GM19351 (cell line): ENCODE measurements around the gene TMEM53.
"Not testable (repeated sequence)": the region's sequence is repeated elsewhere in the genome, so short reads cannot be mapped to it uniquely, and the experiment has no call there.

ENCODE experiments used
- ATAC-seq: cut with Tn5 transposase; IDR thresholded peaks from one replicate; pipeline ENCODE4 v1.9.1; 2021; ENCODE audit warnings: mild to moderate bottlenecking, moderate library complexity; ENCODE audit not compliant: unreplicated experiment

TMEM53 gene

DNA sequence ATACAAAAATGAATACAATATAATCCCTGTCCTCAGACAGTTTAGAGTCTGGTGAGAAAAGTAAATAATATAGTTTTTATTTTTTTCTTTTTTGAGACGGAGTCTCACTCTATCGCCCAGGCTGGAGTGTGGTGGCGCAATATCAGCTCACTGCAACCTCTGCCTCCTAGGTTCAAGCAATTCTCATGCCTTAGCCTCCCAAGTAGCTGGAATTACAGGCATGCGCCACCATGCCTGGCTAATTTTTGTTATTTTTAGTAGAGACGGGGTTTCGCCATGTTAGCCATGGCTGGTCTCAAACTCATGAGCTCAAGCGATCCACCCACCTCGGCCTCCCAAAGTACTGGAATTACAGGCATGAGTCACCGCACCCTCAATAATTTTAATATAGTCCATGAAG, 25.1 kb upstream of the TMEM53 start:
- not testable (repeated sequence) for ATAC-seq

DNA sequence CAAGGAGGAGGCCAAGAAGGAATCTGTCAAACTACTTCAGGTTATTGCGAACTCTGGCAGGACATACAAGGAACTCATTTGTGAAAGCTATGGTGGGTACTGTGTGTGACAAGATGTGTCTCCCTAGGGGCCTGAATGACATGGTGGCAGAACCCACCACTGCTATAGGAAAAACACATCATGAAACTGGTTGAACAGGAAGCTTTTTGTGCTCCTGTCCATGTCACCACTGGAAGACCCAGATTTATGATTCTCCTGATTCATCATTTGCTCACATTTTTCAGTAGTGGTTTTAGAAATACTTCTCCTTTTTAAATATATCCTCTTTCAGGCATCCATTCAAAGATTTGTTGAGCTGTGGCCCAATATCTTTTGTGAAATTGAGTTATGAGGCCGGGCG, 23.9 kb upstream of the TMEM53 start:
- ATAC-seq, result no peak

DNA sequence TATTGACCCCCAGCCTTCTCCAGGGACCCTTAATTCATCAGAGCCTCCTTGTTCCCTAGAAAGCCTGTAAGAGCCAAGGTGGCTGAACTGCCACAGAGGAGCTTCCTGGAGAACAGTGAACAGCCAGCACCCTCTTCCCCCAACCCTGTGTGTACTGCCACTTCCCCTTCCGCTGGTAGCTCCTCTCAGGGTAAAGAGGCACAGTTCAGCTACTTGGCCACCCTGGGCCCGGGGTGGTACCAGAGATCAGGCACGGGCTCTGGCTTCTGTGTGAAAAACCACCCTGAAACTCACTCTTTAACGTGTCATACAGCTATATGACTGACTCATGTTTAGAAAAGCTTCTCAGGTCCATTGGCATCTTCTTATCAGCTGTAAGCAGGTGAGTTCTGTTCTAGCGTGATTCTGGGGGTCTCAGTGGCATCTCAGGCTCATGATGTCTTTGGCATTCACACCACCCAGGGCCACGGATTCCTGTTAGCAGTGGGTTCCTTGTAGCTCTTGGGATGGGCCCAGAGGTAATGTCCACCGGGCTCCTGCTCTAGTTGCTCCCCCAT, 22.6 kb upstream of the TMEM53 start:
- ATAC-seq, result no peak

DNA sequence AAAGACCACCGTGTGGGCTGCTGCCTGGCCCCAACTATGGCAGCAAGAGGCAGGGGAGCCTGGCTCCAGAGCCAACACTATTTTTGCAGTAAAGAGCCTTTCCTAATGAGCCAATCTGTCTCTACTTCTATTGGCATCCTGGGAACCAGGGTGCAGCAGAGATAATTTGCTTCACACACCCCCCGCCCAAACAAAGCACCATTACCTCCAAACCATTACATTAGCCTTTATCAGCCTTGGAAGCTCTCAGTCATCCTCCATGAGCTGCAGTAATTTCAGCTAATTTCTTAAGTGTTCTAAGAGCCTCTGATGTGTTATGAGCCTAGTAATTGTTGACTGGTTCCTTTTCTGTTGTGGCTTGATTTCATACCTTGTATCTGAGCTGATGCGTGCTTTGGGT, 21.8 kb upstream of the TMEM53 start:
- no peak for ATAC-seq

DNA sequence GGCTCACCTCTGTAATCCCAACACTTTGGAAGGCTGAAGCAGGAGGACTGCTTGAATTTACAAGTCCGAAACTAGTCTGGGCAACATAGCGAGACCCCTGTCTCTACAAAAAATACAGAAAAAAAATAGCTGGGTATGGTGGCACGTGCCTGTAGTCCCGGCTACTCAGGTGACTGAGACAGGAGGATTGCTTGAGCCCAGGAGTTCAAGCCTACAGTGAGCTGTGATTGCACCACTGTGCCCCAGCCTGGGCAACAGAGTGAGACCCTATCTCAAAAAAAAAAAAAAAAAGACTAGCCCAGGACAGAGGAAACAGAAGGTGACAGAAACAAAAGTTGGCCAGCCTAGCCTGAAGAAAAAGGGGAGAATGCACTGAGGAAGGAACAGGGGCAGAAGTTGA, 21.4 kb upstream of the TMEM53 start:
- ATAC-seq, result no peak

DNA sequence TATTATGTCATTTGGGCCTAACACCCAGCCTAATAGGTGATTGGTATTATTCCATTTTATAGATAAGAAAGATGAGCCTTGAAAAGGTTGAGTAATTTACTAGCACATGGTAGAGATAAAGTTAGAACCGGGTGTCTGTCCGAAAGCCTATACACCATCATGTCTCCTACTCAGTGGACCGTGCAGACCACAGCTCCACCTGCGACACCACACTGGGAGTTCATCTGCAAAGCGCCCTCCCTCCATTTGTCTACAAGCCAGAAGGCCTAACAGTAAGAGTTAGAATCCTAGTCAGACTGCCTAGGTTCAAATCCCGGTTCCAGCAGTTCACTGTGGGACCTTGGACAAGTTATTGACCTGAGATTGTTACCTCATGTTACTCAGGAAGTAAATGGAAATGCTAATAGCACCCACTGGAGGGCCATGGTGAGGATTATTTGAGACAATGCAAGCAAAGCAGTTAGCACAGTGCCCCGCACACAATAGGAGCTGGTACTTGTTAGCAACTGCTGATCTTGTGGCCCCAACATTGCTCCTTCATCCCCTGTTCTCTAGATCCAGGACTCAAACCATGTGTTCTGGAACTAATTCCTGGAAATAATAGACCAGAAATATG, 20.7 kb upstream of the TMEM53 start:
- ATAC-seq, result peak; percentile 75

DNA sequence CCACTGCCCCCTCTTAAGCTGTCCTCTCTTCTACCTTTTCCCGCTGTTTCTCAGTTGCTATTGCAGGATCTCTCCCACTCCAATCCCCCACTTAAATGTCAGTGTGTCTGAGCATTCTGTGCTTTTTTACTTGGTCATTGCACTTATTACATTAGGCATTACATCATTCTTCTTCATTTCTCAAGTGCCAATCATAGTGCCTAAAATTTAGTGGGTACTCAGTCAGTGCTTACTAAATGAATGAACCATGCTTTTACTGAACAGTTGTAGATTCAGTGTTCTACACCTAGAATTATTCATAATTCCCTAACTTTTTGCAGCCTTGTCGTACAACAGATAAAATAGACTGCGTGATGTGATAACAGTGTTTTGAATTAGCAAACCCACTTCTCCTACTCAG, 19.6 kb upstream of the TMEM53 start:
- no peak for ATAC-seq

DNA sequence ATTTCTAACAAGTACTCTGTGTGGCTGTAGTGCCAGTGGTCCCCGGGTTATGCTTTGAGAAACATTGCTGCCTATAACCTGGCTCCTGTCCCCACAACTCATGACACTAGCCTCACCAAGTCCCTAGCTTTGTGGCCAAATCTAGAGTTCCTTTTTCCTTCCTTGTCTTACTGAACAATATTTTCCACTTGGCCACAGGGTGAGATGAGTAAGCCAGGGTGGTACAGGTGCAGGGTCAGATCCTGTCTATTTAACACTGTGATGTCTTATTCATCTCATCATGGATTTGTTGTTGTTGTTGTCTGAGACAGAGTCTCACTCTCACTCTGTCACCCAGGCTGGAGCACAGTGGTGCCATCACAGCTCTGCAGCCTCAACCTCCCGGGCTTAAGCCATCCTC, 18.9 kb upstream of the TMEM53 start:
- no peak for ATAC-seq

DNA sequence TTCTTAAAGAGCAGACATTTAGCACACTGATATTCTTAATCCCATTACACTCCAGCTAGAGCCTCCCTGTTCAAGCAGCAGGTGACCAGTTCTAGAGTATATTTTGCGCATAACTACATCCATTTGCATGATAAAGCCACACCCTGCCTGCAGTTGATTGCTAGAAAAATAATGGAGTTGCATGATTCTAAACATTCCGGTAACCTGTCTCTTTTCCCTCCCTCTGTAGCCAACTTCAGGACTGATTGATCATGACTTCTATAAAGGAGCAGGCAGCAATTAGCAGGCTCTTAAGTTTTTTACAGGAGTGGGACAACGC, 15.1 kb upstream of the TMEM53 start:
- no peak for ATAC-seq

DNA sequence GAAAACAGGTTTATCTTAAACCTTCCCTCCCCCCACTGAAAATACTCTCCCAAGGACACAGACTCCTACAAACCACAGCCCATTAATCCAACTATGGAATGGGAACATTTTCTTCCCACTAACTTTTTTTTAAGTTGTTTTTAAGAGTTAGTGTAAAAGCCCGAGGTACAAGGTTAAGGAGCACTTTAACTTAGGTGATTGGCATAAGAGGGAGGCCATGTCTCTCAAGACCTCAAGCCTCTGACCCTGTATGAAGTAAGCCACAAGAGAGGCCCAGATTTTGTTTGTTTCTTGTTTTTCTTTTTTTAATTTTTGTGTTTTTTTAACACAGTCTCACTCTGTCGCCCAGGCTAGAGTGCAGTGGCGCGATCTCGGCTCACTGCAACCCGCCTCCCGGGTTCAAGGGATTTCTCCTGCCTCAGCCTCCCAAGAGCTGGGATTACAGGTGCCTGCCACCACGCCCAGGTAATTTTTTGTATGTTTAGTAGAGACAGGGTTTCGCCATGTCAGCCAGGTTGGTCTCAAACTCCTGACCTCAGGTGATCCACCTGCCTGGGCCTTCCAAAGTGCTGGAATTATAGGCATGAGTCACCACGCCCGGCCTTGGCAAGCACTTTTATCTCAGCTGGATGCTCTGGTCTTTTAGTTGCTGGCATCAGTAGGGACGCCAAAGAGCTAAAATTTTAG, 14.6 kb upstream of the TMEM53 start:
- ATAC-seq, result no peak

DNA sequence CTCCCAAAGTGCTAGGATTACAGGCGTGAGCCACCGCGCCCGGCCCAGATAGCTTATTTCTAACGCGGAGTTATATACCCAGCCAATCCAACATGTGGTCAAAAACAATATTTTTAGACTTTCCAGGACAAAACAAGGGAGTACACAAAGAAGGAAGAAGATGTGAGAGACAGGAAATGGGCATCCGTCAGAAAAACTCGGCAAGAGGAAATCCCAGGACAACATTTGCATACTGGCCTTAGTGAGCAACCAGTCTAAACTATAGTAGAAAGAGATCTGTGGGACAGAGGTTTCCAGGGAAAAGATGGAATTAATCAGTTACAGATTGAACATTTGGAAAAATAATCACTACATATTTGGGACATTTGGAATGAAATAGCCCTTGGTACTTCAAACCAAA, 11.6 kb upstream of the TMEM53 start:
- ATAC-seq, result no peak

DNA sequence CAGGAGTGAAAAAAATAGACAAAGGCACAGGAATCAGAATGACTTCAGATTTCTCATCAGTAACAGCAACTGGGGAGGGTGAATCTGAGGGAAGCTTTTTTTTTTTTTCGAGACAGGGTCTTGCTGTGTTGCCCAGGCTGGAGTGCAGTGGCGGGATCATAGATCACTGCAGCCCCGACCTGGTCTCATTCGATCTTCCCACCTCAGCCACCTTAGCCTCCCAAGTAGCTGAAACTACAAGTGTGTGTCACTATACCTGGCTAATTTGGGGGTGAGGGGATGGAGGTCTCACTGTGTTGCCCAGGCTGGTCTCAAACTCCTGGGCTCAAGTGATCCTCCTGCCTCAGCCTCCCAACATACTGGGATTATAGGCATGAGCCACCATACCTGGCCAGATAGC, 10.9 kb upstream of the TMEM53 start:
- ATAC-seq, result no peak

DNA sequence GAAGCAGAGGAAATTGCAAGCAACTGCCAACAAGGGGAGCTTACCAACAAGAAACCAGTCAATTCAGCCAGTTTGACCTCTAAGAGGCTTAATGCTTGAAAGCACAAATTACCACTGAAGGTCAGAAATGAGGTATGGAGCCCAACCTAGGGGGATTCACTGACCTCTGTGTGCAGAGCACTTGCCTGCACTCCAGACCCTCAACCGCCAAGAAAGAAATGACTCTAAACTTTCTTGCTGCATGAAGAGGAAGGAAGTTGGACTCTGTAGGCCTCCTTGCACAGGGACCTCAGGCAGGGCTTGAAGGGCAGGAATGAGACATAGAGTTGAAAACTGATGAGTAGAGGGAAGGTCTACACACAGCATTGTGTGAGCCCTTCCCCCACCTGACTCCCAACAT, 10.2 kb upstream of the TMEM53 start:
- ATAC-seq, result peak; percentile 88

DNA sequence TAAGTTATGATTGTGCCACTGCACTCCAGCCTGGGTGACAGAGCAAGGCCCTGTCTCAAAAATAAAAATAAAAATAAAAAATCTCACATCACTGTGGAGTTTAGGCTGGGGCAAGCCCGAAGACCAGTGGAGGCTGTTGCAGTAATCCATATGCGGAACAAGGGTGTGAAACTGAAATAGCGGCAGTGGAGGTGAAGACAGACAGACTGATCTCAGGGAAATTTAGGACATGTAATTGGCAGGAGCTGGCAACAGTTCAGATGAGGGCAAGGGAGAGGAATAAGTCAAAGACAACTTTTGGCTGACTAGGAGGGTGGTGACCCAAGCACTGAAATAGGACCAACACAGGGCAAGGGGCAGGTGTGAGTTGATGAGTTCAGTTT, 8.6 kb upstream of the TMEM53 start:
- ATAC-seq, result no peak

DNA sequence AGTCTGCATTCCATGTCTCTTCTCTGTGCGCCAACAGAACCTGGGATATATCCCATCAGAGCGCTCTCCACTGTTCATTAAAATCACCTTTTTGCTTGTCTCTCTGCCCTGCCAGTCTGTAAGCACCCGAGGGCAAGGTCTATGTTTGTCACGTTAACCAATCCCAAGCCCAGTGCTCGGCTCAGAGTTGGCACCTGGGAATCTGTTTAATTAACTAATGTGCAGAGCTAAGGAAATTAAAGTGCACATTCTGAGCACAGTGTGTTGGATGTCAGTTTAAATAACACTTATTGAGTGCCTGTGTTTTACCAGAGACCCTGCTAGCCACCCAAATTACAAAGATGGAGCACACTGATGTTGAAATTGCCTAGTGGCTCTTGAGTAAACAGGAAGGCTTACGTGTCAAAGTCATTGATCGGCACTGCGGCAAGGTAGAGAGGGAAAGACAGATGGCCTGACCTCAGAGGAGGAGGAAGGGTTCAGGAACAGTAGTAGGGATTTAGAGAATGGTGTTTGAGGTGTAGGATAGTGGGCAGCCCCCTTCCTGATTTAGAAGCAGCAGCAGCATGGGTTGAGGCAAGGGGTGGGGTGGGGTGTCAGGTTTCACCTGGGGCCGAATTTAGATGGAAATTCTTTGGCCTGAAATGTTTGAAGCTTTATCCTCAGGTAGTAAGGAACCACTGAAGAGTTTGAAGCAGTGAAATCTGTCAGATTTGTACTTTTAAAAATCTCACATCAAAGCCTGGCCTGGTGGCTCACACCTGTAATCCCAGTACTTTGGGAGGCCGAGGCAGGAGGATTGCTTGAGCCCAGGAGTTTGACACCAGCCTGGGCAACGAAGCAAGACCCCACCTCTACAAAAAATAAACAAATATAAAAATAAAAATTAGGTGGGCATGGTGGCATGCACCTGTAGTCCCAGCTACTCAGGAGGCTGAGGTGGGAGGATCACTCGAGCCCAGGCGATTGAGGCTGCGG, 7.9 kb upstream of the TMEM53 start:
- no peak for ATAC-seq

DNA sequence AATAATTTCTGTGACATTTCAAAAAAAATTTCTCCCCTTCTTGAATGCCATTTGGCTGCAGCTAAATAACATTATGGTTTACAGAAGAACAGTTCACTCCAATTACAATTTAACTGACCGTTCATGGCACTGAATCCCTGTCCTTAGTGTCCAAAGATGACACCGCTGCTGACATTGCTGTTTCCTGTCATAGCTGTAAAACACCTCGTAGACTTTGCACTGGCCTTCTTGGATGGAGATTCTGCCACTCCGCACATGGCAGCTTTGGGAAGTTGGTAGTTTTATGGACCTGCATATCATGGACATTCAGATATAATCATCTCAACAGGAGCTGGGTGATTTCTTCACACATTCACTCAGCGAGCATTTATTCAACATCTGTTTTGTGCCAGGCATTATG, 5.2 kb upstream of the TMEM53 start:
- no peak for ATAC-seq

DNA sequence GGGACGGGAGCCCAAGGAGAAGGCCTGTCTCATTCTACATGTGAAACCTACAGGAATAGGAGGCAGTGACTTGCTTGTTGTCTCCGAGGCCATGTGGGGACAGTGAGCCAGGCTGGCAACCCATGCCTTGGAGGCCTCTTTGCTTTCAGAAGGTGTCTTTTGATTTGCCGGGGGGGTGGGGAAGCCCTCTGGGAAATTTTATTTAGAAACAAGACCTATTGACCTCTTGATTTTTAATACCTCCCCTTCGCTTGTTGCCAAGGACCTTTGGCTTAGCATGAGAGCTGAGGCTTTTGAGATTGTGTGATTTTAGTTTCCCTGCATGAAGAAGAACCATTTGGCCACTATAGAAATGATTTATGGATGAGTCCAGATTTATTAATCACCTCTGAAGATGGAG, 4.3 kb upstream of the TMEM53 start:
- no peak for ATAC-seq

DNA sequence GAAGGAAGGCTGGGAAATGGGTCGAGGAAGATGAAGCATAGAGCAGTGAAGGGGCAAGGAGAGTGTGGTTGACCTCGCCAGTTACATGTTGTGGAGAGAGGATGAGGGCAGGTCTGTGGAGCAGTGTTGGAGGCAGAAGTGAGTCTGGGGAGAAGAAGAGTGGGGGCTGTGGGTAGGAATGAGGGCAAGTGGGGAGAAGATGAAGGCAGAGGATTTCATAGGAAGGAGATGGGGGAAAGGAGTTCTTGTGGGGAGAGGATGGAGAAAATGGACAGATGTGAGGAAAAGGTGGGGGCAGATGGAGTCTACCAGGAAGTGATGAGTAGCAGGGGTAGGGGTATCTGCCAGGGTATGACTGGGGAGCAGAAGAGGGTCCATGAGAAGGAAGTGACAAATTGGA, 3.8 kb upstream of the TMEM53 start:
- no peak for ATAC-seq

DNA sequence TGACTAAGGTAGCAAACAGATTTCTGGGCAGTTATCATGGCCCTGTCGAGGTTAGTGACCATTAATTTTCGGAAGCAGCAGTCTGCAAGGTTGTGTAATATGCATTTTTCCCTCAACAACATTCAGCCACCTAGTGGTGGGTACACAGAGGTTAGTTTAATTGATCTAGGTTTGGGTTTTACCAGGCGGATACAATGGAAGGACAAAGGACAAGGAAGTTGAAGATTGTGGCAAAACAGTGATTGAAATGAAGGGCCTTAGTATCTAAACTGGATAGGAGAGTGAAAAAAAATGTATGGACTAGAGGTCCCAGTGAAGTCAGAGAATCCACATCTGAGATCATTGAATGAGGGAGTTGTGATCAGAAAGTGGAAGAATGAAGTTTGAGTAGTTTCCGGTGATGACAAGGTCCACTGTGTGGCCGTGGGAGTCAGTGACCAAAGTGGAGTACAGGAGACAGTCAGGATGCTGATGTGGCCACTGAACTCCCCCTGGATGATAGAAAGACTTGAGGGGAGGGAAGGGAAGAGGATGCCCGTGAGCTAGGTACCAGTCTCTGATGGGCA, 3.0 kb upstream of the TMEM53 start:
- ATAC-seq, result no peak

DNA sequence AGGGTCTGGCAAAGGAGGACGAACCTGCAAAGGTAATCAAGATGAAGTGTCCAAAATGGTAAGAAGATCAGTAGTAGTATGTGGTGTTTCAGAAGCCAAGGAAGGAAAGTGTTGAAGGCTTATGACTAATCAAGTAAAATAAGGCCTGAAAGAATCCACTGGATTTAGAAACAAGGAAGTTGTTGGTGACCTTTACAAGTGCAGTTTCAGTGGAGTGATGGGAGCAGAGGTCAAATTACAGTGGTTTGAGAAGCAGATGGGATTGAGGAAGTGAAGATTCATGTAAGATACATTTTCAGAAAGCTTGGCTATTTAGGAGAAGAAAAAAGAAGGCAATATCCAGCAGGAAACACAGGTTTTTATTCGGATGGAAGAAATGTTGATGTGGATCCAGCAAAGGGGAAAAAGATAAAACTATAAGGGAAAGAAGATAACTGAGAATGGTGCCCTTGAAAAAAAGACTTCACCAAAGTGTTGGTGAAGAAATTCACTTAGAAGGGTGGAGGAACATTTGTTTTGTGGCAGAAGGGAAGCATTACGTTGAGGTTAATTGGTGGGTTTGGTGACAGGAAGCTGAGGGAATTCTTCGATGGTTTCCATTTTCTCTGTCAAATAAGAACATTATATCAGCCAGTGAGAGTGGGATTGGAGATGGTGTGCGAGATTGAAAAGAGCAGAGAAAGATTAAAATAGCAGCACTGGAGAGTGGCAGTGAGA, 2.4 kb upstream of the TMEM53 start:
- no peak for ATAC-seq

DNA sequence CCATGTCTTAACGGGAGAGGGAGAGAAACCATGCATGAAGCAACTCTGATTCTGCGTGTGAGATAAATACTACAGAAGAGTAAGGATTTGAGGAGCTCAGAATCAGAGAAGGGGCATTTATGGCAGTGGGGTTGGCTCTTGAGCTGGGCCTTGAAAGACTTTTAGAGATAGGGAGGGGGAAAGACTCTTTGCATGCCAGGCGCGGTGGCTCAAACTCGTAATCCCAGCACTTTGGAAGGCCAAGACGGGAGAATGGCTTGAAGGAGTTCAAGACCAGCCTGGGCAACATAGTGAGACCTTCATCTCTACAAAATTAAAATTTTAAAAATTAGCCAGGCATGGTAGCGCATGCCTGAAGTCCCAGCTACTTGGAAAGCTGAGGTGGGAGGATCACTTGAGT, 905 bp upstream of the TMEM53 start:
- no peak for ATAC-seq
